ENCODE measurements around the gene PADI2.
A peak's percentile ranks its signal among the peaks of the same experiment; 100 is the strongest.

PADI2 gene

DNA sequence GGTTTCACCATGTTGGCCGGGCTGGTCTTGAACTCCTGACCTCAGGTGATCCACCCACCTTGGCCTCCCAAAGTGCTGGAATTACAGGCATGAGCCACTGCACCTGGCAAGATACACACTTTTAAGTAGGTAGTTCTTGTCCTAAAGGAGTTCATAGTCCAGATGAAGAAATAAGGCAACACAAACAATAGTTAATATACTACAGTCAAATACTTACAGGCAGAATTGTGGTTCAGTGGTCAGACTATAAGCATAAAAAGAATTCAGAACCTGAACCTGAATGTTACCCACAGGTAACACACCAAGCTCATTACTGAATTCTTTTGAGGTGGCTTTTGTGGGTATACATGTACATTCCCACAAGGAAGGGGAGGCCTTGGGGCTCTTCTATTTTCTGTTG lies 67.2 kb downstream of the PADI2 start:
- Histone ChIP-seq H3K4me2 (ENCODE audit: low read length) (no peak overlapping the region), H2AK5ac (ENCODE audit: low read length) (no peak overlapping the region), H3K27me3 (ENCODE audit: insufficient read depth, low read length, poor library complexity) (no peaks in the 10 kb centered on the region), H3K79me1 (ENCODE audit: low read length) (peaks cover 9% of the 10 kb centered on the region), H3K4me1 (ENCODE audit: control insufficient read depth, low read depth, low read length) (peaks cover 3% of the 10 kb centered on the region), H3K9ac (ENCODE audit: low read length) (no peak overlapping the region), H3K4me3 (ENCODE audit: low read length) (no peak overlapping the region), H3K4ac (ENCODE audit: low read depth, low read length) (no peak overlapping the region), H3K36me3 (ENCODE audit: control insufficient read depth, insufficient read depth, low read length) (no peaks in the 10 kb centered on the region), H2BK5ac (ENCODE audit: low read length) (no peak overlapping the region), H3K18ac (ENCODE audit: low read length) (no peak overlapping the region), H3K27ac (ENCODE audit: low read depth, low read length) (no peak overlapping the region), H3K23ac (ENCODE audit: low read length) (no peak overlapping the region), H3K56ac (ENCODE audit: low read length) (no peak overlapping the region), H3K79me2 (ENCODE audit: control insufficient read depth, insufficient read depth, low read length) (peaks cover 21% of the 10 kb centered on the region), H4K5ac (ENCODE audit: low read length) (no peak overlapping the region), H2BK120ac (ENCODE audit: low read depth, low read length) (no peak overlapping the region), H4K8ac (ENCODE audit: low read depth, low read length) (no peak overlapping the region), H2BK15ac (replicated peaks; ENCODE audit: low read depth) (no peak overlapping the region)
- no peak for DNase-seq
- no CpG with 5 or more reads among the region's 1 CpG for WGBS (ENCODE audit: extremely low coverage, insufficient coverage, low lambda C conversion rate)

DNA sequence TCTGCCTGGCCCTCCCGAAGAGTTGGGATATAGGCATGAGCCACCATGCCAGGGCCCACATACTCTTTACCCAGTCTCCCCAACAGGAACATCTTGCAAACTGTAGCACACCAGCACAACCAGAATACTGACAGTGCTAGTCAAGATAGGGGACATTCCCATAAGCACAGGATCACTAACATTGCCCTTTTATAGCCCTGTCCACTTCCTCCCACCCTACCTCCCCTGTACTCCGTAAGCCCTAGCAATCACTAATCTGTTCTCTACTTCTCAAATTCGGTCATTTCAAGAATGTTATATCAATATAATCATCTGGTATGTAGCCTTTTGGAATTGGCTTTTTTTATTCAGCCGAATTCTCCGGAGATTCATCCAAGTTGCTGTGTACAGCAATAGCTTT lies 71.3 kb downstream of the PADI2 start:
- Histone ChIP-seq H3K4ac (ENCODE audit: low read depth, low read length) (no peak overlapping the region), H3K23ac (ENCODE audit: low read length) (no peak overlapping the region), H3K4me3 (ENCODE audit: low read length) (no peak overlapping the region), H2BK5ac (ENCODE audit: low read length) (no peak overlapping the region), H4K5ac (ENCODE audit: low read length) (no peak overlapping the region), H3K36me3 (ENCODE audit: control insufficient read depth, insufficient read depth, low read length) (no peaks in the 10 kb centered on the region), H3K79me1 (ENCODE audit: low read length) (peaks cover 3% of the 10 kb centered on the region), H3K56ac (ENCODE audit: low read length) (no peak overlapping the region), H2AK5ac (ENCODE audit: low read length) (no peak overlapping the region), H3K9ac (ENCODE audit: low read length) (no peak overlapping the region), H3K4me2 (ENCODE audit: low read length) (no peak overlapping the region), H3K27me3 (ENCODE audit: insufficient read depth, low read length, poor library complexity) (no peaks in the 10 kb centered on the region), H2BK120ac (ENCODE audit: low read depth, low read length) (no peak overlapping the region), H3K79me2 (ENCODE audit: control insufficient read depth, insufficient read depth, low read length) (peaks cover 13% of the 10 kb centered on the region), H3K27ac (ENCODE audit: low read depth, low read length) (no peak overlapping the region), H2BK15ac (replicated peaks; ENCODE audit: low read depth) (no peak overlapping the region), H3K4me1 (ENCODE audit: control insufficient read depth, low read depth, low read length) (peaks cover 1% of the 10 kb centered on the region), H3K18ac (ENCODE audit: low read length) (no peak overlapping the region), H4K8ac (ENCODE audit: low read depth, low read length) (no peak overlapping the region)
- no CpG with 5 or more reads among the region's 5 CpGs for WGBS (ENCODE audit: extremely low coverage, insufficient coverage, low lambda C conversion rate)
- no peak for DNase-seq

DNA sequence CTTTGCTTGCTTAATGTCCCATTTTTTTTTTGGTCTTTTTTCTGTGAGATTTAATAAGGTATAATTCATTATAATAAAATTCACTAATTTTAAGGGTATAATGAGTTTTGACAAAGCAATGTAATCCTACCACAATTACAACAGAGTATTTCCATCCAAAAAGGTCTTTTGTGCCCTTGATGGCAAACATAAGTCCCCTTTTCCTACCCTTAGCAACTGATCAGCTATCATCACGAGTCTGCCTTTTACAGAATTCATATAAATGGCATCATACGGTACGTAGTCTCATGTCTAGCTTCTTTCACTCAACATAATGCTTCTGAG lies 73.0 kb downstream of the PADI2 start:
- Histone ChIP-seq H3K4me1 (ENCODE audit: control insufficient read depth, low read depth, low read length) (no peaks in the 10 kb centered on the region), H3K56ac (ENCODE audit: low read length) (no peak overlapping the region), H3K9ac (ENCODE audit: low read length) (no peak overlapping the region), H2AK5ac (ENCODE audit: low read length) (no peak overlapping the region), H3K4me3 (ENCODE audit: low read length) (no peak overlapping the region), H3K23ac (ENCODE audit: low read length) (no peak overlapping the region), H3K36me3 (ENCODE audit: control insufficient read depth, insufficient read depth, low read length) (no peaks in the 10 kb centered on the region), H3K79me1 (ENCODE audit: low read length) (no peaks in the 10 kb centered on the region), H3K18ac (ENCODE audit: low read length) (no peak overlapping the region), H3K27me3 (ENCODE audit: insufficient read depth, low read length, poor library complexity) (no peaks in the 10 kb centered on the region), H2BK5ac (ENCODE audit: low read length) (no peak overlapping the region), H3K79me2 (ENCODE audit: control insufficient read depth, insufficient read depth, low read length) (peaks cover 1% of the 10 kb centered on the region), H3K27ac (ENCODE audit: low read depth, low read length) (no peak overlapping the region), H4K5ac (ENCODE audit: low read length) (no peak overlapping the region), H2BK120ac (ENCODE audit: low read depth, low read length) (no peak overlapping the region), H2BK15ac (replicated peaks; ENCODE audit: low read depth) (no peak overlapping the region), H3K4me2 (ENCODE audit: low read length) (no peak overlapping the region), H4K8ac (ENCODE audit: low read depth, low read length) (no peak overlapping the region), H3K4ac (ENCODE audit: low read depth, low read length) (no peak overlapping the region)
- no CpG with 5 or more reads among the region's 3 CpGs for WGBS (ENCODE audit: extremely low coverage, insufficient coverage, low lambda C conversion rate)
- DNase-seq = no peak

DNA sequence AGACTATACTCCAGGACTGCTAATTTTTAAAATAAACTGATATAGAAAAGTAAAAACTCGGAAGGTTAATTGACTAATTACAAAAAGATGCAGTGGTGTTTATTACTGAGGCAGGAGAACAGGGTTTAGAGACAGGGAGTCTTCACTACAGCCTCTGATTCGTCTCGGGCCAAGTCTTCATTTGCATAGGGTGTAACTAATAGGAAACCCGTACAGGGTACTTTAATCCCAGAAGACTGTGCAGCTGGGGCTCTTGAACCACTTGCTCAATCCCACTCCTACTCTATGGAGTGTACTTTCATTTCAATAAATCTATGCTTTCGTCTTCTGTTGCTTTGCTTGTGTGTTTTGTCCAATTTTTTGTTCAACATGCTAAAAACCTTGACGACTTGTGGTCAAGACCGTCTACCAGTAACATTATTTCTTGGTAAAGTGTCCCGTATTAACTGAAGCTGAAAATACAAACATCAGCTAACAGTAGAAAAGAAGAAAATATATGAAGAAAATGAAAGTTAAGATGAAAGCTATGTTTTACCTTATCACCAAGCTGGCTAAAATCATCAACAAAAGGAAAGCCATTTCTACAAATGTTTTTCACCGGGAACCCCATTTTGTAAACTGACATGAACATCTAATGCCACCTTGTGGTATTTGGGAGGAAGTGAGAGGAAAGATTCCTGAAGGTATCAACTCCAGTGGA lies 73.5 kb downstream of the PADI2 start:
- H3K4me2 ChIP-seq (ENCODE audit: low read length) = no peak overlapping the region
- no peaks in the 10 kb centered on the region for H3K36me3 ChIP-seq (ENCODE audit: control insufficient read depth, insufficient read depth, low read length)
- no peak overlapping the region for H3K56ac ChIP-seq (ENCODE audit: low read length)
- H2BK120ac ChIP-seq (ENCODE audit: low read depth, low read length) = no peak overlapping the region
- no peak overlapping the region for H3K9ac ChIP-seq (ENCODE audit: low read length)
- no peak overlapping the region for H3K4ac ChIP-seq (ENCODE audit: low read depth, low read length)
- no peak overlapping the region for H3K4me3 ChIP-seq (ENCODE audit: low read length)
- no peak overlapping the region for H4K8ac ChIP-seq (ENCODE audit: low read depth, low read length)
- H3K79me1 ChIP-seq (ENCODE audit: low read length) = no peaks in the 10 kb centered on the region
- WGBS (ENCODE audit: extremely low coverage, insufficient coverage, low lambda C conversion rate) = no CpG with 5 or more reads among the region's 9 CpGs
- H2BK15ac ChIP-seq (replicated peaks; ENCODE audit: low read depth) = no peak overlapping the region
- peak; percentile 72 for DNase-seq
- H3K4me1 ChIP-seq (ENCODE audit: control insufficient read depth, low read depth, low read length) = no peaks in the 10 kb centered on the region
- no peak overlapping the region for H4K5ac ChIP-seq (ENCODE audit: low read length)
- no peak overlapping the region for H2BK5ac ChIP-seq (ENCODE audit: low read length)
- no peaks in the 10 kb centered on the region for H3K79me2 ChIP-seq (ENCODE audit: control insufficient read depth, insufficient read depth, low read length)
- no peak overlapping the region for H3K27ac ChIP-seq (ENCODE audit: low read depth, low read length)
- H2AK5ac ChIP-seq (ENCODE audit: low read length) = no peak overlapping the region
- no peak overlapping the region for H3K18ac ChIP-seq (ENCODE audit: low read length)
- H3K27me3 ChIP-seq (ENCODE audit: insufficient read depth, low read length, poor library complexity) = no peaks in the 10 kb centered on the region
- no peak overlapping the region for H3K23ac ChIP-seq (ENCODE audit: low read length)

DNA sequence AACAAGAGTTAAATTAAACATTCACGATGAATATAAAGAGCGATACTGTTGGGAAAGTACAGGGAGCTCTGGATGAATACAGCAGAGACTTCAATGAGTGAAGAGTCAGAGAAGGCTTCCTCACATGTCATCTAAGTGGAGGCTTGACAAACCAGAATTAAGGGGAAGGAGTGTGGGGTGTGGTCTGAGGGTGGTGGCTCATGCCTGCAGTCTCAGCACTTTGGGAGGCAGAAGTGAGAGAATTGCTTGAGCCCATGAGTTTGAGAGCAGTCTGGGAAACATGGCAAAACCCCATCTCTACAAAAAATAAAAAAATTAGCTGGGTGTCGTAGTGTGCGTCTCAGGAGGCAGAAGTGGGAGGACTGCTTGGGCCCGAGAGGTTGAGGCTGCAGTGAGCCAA lies 74.1 kb downstream of the PADI2 start:
- Histone ChIP-seq H3K18ac (ENCODE audit: low read length) (no peak overlapping the region), H4K8ac (ENCODE audit: low read depth, low read length) (no peak overlapping the region), H2BK5ac (ENCODE audit: low read length) (no peak overlapping the region), H3K27ac (ENCODE audit: low read depth, low read length) (no peak overlapping the region), H3K4ac (ENCODE audit: low read depth, low read length) (no peak overlapping the region), H3K4me2 (ENCODE audit: low read length) (no peak overlapping the region), H4K5ac (ENCODE audit: low read length) (no peak overlapping the region), H2AK5ac (ENCODE audit: low read length) (no peak overlapping the region), H2BK15ac (replicated peaks; ENCODE audit: low read depth) (no peak overlapping the region), H3K27me3 (ENCODE audit: insufficient read depth, low read length, poor library complexity) (no peaks in the 10 kb centered on the region), H3K79me2 (ENCODE audit: control insufficient read depth, insufficient read depth, low read length) (no peaks in the 10 kb centered on the region), H3K9ac (ENCODE audit: low read length) (no peak overlapping the region), H3K23ac (ENCODE audit: low read length) (no peak overlapping the region), H3K4me1 (ENCODE audit: control insufficient read depth, low read depth, low read length) (no peaks in the 10 kb centered on the region), H3K79me1 (ENCODE audit: low read length) (no peaks in the 10 kb centered on the region), H3K56ac (ENCODE audit: low read length) (no peak overlapping the region), H3K4me3 (ENCODE audit: low read length) (no peak overlapping the region), H2BK120ac (ENCODE audit: low read depth, low read length) (no peak overlapping the region), H3K36me3 (ENCODE audit: control insufficient read depth, insufficient read depth, low read length) (peaks cover 2% of the 10 kb centered on the region)
- DNase-seq = no peak
- WGBS (ENCODE audit: extremely low coverage, insufficient coverage, low lambda C conversion rate) = no CpG with 5 or more reads among the region's 5 CpGs

DNA sequence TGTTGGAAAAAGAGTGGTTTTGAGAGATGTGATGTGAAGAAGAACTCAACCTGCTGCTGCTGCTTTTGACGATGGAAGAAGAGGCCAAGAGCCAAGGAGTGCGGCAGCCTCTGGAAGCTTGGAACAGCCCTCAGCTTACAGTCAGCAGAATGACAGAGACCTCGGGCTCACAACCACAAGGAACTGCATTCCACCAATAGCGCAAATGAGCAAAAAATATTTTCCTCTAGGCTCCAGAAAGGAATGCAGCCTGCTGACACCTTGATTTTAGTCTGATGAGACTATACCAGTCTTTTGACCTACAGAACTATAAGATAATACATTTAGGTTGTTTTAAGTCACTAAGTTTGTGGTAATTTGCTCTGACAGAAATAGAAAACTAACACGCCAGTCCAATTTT lies 75.6 kb downstream of the PADI2 start:
- no peak overlapping the region for H4K5ac ChIP-seq (ENCODE audit: low read length)
- H3K36me3 ChIP-seq (ENCODE audit: control insufficient read depth, insufficient read depth, low read length) = peaks cover 3% of the 10 kb centered on the region
- no peak overlapping the region for H3K27ac ChIP-seq (ENCODE audit: low read depth, low read length)
- H4K8ac ChIP-seq (ENCODE audit: low read depth, low read length) = no peak overlapping the region
- H2BK5ac ChIP-seq (ENCODE audit: low read length) = no peak overlapping the region
- no peak overlapping the region for H2AK5ac ChIP-seq (ENCODE audit: low read length)
- no peak for DNase-seq
- no peak overlapping the region for H3K56ac ChIP-seq (ENCODE audit: low read length)
- no peaks in the 10 kb centered on the region for H3K27me3 ChIP-seq (ENCODE audit: insufficient read depth, low read length, poor library complexity)
- no peaks in the 10 kb centered on the region for H3K79me2 ChIP-seq (ENCODE audit: control insufficient read depth, insufficient read depth, low read length)
- H2BK120ac ChIP-seq (ENCODE audit: low read depth, low read length) = no peak overlapping the region
- no peak overlapping the region for H2BK15ac ChIP-seq (replicated peaks; ENCODE audit: low read depth)
- no peaks in the 10 kb centered on the region for H3K79me1 ChIP-seq (ENCODE audit: low read length)
- H3K4me1 ChIP-seq (ENCODE audit: control insufficient read depth, low read depth, low read length) = no peaks in the 10 kb centered on the region
- H3K9ac ChIP-seq (ENCODE audit: low read length) = no peak overlapping the region
- no CpG with 5 or more reads among the region's 5 CpGs for WGBS (ENCODE audit: extremely low coverage, insufficient coverage, low lambda C conversion rate)
- H3K18ac ChIP-seq (ENCODE audit: low read length) = no peak overlapping the region
- H3K4me3 ChIP-seq (ENCODE audit: low read length) = no peak overlapping the region
- H3K23ac ChIP-seq (ENCODE audit: low read length) = no peak overlapping the region
- no peak overlapping the region for H3K4me2 ChIP-seq (ENCODE audit: low read length)
- no peak overlapping the region for H3K4ac ChIP-seq (ENCODE audit: low read depth, low read length)

Data from mesendoderm (in vitro differentiated cells).